Activated CD8-positive, alpha-beta memory T cell treated with anti-CD3 and anti-CD28 coated beads, Interleukin-2, amount 50 U/mL, for 1 hour (primary cell): ENCODE results near the gene SPINDOC.

Source experiments
- DNase-seq: peaks from one replicate; pipeline ENCODE4 v3.0.0-alpha.2; 2020; ENCODE audit errors: extremely low read depth

The SPINDOC gene

GRCh38 chr11:63832336-63832735 is 19.1 kb downstream of the SPINDOC start:
- no peak for DNase-seq

GRCh38 chr11:63833048-63833447 is 19.8 kb downstream of the SPINDOC start:
- no peak for DNase-seq

- no peak for DNase-seq
Observed at GRCh38 chr11:63834535-63835157, 21.4 kb downstream of the SPINDOC start.

- DNase-seq = no peak
Observed at GRCh38 chr11:63835158-63835545, 21.9 kb downstream of the SPINDOC start.

DNA sequence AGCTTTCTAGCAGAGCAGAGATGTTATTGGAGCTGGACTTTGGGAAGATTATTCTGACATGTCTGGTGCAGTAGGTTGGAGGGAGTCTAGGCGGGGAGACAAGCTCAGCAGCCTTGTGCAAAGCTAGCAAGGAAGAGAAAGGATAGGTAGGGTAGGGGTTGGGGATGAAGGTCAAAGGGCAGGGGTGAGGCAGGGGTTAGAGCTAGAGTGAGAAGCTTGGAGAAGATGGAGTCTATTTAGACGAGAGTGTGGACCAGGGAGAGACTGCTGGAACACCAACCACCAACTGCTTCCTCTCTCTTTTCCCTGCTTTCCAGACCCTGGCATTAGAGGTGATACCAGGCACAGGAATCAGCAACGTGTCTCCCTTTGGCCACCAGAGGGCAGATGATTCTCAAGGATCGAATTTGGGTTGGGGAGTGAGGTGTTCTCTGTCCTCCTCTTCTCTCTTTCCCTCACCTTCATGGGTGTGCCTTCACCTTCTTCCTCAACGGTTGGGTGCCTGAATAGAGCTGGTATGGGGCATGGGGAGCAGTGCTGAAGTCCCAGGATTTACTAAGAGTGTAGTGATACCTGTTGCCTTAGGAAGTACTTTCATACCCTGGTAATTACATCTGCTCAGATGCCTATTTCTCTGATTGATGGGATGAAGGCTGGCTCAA is 23.9 kb downstream of the SPINDOC start:
- peak; percentile 45 for DNase-seq

- no peak for DNase-seq
Observed at GRCh38 chr11:63837739-63838138, 24.5 kb downstream of the SPINDOC start.

DNA sequence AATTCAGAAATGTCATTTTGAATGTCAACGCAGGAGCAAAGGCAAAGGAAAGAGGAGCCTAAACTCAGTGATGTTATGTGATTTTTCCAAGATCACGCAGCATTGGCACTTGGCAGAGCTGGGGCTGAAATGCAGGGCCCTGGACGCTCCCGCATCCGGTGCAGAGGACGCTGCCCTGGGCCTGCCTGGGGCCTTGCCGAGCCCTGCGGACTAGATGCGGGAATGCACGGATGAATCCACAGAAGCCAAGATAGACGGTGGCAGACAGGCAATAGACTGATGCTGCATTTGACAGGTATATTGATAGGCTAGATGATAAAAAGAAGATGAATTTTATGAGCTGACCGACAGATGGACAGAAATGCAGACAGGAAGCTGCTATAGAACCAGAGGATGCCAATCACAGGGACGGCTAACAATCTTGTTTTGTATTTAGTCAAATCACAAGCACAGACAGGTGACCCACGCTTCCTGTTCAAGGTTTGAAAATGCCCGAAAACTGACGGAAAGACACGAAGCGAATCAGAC is 25.0 kb downstream of the SPINDOC start:
- DNase-seq = no peak

DNA sequence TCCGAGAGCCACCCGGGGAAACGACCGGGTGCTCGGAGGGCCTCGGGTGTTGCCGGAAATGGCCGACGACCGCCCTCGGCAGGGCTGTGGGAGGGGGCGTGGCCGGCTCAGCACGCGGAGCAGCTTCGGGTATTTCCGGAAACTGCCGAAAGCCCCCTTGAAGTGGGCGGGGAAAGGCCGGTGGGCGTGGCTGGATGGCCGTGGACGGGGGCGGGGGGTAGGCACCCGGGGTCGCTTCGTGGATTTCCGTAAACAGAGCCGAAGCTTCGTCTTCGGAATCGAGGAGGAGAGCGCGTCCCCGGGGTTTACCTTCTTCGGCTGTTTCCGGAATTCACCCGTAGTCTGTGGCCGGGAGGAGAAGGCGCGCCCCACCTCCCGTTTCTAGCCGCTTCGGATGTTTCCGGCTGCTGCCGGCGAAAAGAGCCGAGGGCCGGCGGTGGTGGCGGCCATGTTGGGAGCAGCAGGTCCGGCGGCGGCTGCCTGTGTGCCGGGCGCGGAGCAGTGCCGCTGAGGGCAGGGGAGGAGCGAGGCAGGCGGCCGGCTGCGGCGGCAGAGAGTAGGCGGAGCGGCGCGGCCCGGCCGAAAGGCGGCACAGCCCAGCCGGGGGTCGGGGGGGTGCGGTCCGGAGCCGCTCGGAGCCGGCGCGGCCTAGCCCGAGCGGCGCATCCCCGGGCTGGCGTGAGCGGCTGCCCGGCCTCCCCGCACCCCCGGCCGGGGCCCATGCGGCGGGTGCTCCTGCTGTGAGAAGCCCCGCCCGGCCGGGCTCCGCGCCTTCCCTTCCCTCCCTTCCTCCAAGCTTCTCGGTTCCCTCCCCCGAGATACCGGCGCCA is 25.6 kb downstream of the SPINDOC start, which contains the start of gene MARK2:
MARK2 (plus strand) TSS at position 433 of the 830 bp plus-strand sequence; CDS start at position 830, 397 bp downstream.
- DNase-seq = peak; percentile 99

GRCh38 chr11:63839508-63840355 is 26.5 kb downstream of the SPINDOC start:
- DNase-seq = no peak

DNA sequence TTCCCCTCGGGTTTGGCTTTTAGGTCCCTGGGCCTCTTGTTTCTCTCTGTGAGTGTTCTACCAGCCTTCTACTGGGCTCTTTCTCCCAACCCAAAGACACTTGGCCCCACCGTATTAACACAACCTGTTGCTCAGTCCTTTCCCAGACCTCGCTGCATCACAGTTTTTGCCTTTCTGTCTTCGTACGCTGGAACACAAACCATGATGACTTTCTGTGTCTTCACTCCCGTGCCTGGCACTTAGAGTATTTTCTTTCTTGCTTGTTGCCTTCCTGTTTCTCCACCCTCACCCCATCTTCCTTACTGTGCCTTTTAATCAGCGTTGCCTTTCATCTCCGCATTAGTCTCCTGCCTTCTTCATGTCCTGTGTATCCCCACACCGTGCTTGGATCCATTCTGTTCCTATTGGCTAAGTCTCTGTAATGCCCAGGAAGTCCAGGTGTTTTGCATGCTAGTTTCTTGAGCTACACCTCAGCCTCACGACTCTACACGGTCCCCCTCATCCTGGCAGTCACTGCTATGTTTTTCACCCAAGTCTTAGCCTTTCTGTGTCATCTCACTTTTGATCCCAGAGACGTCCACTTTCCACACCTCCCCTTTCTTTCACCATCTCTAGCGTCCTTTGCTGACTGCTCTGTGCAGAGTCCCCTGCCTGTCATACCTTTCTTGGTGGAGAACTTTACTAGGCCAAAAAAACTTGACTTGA is 27.3 kb downstream of the SPINDOC start:
- no peak for DNase-seq

GRCh38 chr11:63841554-63841953 is 28.3 kb downstream of the SPINDOC start:
- no peak for DNase-seq

DNA sequence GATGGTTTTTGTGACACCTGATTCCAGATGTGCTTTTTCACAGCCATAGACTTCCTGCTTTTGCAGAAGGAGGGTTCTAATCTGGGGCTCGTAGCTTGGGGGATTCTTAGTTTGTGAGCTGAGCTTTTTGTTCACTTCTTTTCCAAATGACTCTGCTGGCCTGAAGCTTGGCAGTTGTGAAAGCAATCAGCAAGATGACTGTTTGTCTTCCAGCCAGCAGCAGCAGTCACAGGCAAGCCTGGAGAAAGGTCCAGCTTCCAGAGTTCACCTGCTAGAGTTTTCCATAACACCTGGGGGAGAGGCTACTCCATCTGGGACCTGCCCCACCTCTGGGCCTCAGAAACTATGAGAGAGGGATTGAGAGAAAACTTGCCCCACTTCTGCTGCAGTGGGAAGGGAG is 29.8 kb downstream of the SPINDOC start:
- no peak for DNase-seq

DNA sequence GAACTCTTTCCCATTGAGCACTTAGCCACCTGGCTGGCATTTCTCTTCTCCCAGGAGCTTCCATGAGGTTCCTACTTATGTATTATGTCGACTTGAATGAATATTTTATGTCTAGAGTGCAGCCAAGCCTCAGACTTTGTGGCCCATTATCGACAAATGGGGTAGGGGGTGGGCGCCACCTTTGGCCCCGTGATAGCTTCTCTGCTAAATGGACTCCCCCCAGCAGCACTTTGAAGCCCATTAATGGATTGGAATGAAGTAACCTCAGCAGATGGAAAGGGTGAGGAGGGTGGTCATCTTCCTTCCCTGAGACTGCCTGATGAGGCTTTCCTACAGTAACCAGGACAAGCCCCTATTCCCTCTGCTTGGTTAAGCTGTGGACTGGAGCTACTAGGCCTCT is 31.6 kb downstream of the SPINDOC start:
- no peak for DNase-seq

- DNase-seq = no peak
Observed at GRCh38 chr11:63845303-63845702, 32.0 kb downstream of the SPINDOC start.

DNA sequence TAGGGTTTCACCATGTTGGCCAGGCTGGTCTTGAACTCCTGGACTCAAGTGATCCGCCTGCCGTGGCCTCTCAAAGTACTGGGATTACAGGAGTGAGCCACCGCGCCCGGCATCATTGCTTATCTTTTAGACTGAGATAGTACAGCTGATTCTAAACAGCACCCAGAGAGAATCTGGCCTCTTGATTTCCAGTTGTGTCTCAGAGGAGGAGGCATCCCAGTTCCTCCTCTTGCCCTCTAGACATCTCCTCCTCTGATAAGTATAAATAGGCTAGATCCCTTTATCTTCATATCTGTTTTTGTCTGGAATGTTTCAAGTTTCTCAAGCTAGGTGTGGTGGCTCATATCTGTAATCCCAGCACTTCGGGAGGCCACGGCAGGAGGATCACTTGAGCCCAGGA is 32.7 kb downstream of the SPINDOC start:
- no peak for DNase-seq

GRCh38 chr11:63846897-63847296 is 33.6 kb downstream of the SPINDOC start:
- no peak for DNase-seq

GRCh38 chr11:63847363-63847762 is 34.1 kb downstream of the SPINDOC start:
- DNase-seq = no peak

- no peak for DNase-seq
Observed at GRCh38 chr11:63849691-63850090, 36.4 kb downstream of the SPINDOC start.

- no peak for DNase-seq
Observed at GRCh38 chr11:63850920-63851319, 37.7 kb downstream of the SPINDOC start.

GRCh38 chr11:63851364-63851763 is 38.1 kb downstream of the SPINDOC start:
- no peak for DNase-seq

DNA sequence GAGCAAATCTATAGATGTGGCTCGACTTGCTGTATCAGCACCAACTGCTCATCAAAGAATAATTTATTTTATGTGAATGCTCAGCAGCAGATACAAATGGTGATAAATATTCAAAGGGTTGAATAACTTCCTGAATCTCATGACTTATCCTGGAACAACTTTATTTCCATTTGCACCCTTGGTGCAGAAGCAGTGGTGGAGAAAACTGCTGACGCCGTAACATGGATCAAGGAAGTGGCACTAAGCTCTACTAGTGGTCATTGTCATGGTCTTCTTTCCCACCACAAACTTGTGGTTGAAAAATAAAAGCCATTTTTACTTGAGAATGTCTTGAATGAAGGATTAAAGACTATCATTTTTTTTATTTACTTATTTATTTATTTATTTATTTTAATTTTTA is 40.2 kb downstream of the SPINDOC start:
- no peak for DNase-seq
